ENCODE measurements around the gene EGFL8. TPM values are rescaled to one million over a fixed set of nuclear protein-coding genes. Genes with fewer than 3 reads are reported as not detected.
A peak's percentile ranks its signal among the peaks of the same experiment; 100 is the strongest.

The EGFL8 gene
- total and polyA plus RNA-seq, 7 donors, result 2.3 to 24.4 (median 13.8) TPM

GRCh38 chr6:32166411-32167061, 2.1 kb downstream of the EGFL8 start:
- H3K4me3 ChIP-seq, result no peak overlapping the region
- intact Hi-C loops (cut with DNase I), result no loop called here
- DNase-seq, result no peak
- H3K36me3 ChIP-seq, result peaks cover 27 to 90% (median 29%) of the 10 kb centered on the region in 4 donors
- TF ChIP-seq EP300 (IDR thresholded peaks at IDR 0.05) (no peak), POLR2AphosphoS5 (IDR thresholded peaks at IDR 0.05) (no peak), CTCF (IDR thresholded peaks at IDR 0.05) (no peak), POLR2A (IDR thresholded peaks at IDR 0.05) (no peak)
- 89 to 93% methylated on average over 30 of the region's 30 CpGs for WGBS, 2 donors
- H3K9me3 ChIP-seq, result no peaks in the 10 kb centered on the region
- H3K27me3 ChIP-seq, result no peaks in the 10 kb centered on the region
- peak overlapping the region in 3 of 4 donors; percentile 5 to 16 (median 6) for H3K27ac ChIP-seq
- H3K4me1 ChIP-seq, result peaks cover 0 to 3% (median 0%) of the 10 kb centered on the region in 4 donors

- no peaks in the 10 kb centered on the region for H3K27me3 ChIP-seq
Observed at GRCh38 chr6:32167154-32167760, 2.9 kb downstream of the EGFL8 start.

GRCh38 chr6:32167761-32168262, 3.4 kb downstream of the EGFL8 start:
- Histone ChIP-seq H3K27me3 (no peaks in the 10 kb centered on the region), H3K9me3 (no peaks in the 10 kb centered on the region), H3K27ac (peak overlapping the region in 1 of 4 donors; percentile 9), H3K36me3 (peaks cover 27 to 78% (median 29%) of the 10 kb centered on the region in 4 donors), H3K4me3 (no peak overlapping the region), H3K4me1 (peaks cover 0 to 7% (median under 1%) of the 10 kb centered on the region in 4 donors)
- 82 to 86% methylated on average over 6 of the region's 6 CpGs for WGBS, 2 donors
- intact Hi-C loops (cut with DNase I), result no loop called here
- DNase-seq, result no peak
- TF ChIP-seq EP300 (IDR thresholded peaks at IDR 0.05) (no peak), POLR2AphosphoS5 (IDR thresholded peaks at IDR 0.05) (no peak), POLR2A (IDR thresholded peaks at IDR 0.05) (no peak), CTCF (IDR thresholded peaks at IDR 0.05) (no peak)

More at GRCh38 chr6:32167154-32167760, 2.9 kb downstream of the EGFL8 start:
- Histone ChIP-seq H3K9me3 (no peaks in the 10 kb centered on the region), H3K4me3 (no peak overlapping the region), H3K27ac (peak overlapping the region in 1 of 4 donors; percentile 9), H3K36me3 (peaks cover 27 to 84% (median 29%) of the 10 kb centered on the region in 4 donors), H3K4me1 (peaks cover 0 to 3% (median 0%) of the 10 kb centered on the region in 4 donors)
- WGBS, 2 donors, result 89 to 90% methylated on average over 32 of the region's 32 CpGs
- DNase-seq, result no peak
- intact Hi-C loops (cut with DNase I), result no loop called here
- TF ChIP-seq EP300 (IDR thresholded peaks at IDR 0.05) (no peak), POLR2AphosphoS5 (IDR thresholded peaks at IDR 0.05) (no peak), POLR2A (IDR thresholded peaks at IDR 0.05) (no peak)

GRCh38 chr6:32168350-32168749, 4.0 kb downstream of the EGFL8 start:
- TF ChIP-seq POLR2A (IDR thresholded peaks at IDR 0.05) (no peak), POLR2AphosphoS5 (IDR thresholded peaks at IDR 0.05) (no peak), EP300 (IDR thresholded peaks at IDR 0.05) (no peak), CTCF (IDR thresholded peaks at IDR 0.05) (no peak)
- Histone ChIP-seq H3K4me1 (peaks cover 0 to 12% (median 3%) of the 10 kb centered on the region in 4 donors), H3K36me3 (peaks cover 27 to 73% (median 29%) of the 10 kb centered on the region in 4 donors), H3K4me3 (no peak overlapping the region), H3K27me3 (no peaks in the 10 kb centered on the region), H3K27ac (peak overlapping the region in 1 of 4 donors; percentile 5), H3K9me3 (no peaks in the 10 kb centered on the region)
- no peak for DNase-seq
- 76 to 86% methylated on average over 2 of the region's 2 CpGs for WGBS, 2 donors
- intact Hi-C loops (cut with DNase I), result no loop called here
